Keratinocyte (primary cell): Measurements from ENCODE around the gene OSBPL1A. TPM values are rescaled to one million over a fixed set of nuclear protein-coding genes. Genes with fewer than 3 reads are reported as not detected.

Source experiments
- DNase-seq: peaks from one replicate; pipeline ENCODE4 v3.0.0-alpha.2; 2011; ENCODE audit warnings: low read depth, missing footprints, low spot score
- FAIRE-seq: peaks from 2 replicates; lab custom pipeline; 2011; peaks lifted over from hg19 to GRCh38; lab: Jason Lieb, UNC
- H2AFZ ChIP-seq: 2 replicates; pipeline ENCODE4 v1.6.0; 2012; ENCODE audit warnings: low read length, control low read depth, inconsistent platforms; ENCODE audit not compliant: control insufficient read depth
- H3K27ac ChIP-seq: 2 replicates; pipeline ENCODE4 v1.5.1; 2011; ENCODE audit warnings: low read length; ENCODE audit not compliant: control insufficient read depth, insufficient read depth
- H3K27me3 ChIP-seq: 3 replicates; pipeline ENCODE4 v1.6.0; 2011; ENCODE audit warnings: low read length; ENCODE audit not compliant: control insufficient read depth, insufficient read depth; ENCODE audit errors: extremely low read depth
- H3K36me3 ChIP-seq, 2 experiments: 2 replicates in 1 of 2; 3 replicates in 1 of 2; pipeline ENCODE4 v1.5.1; 2011; ENCODE audit warnings: low read length in 2 of 2, mild to moderate bottlenecking in 1 of 2; ENCODE audit not compliant: control insufficient read depth in 2 of 2, insufficient read depth in 2 of 2; ENCODE audit errors: extremely low read depth in 1 of 2
- H3K4me1 ChIP-seq: 3 replicates; pipeline ENCODE4 v1.5.1; 2011; ENCODE audit warnings: low read length; ENCODE audit not compliant: control insufficient read depth, insufficient read depth; ENCODE audit errors: extremely low read depth
- H3K4me2 ChIP-seq: 3 replicates; pipeline ENCODE4 v1.6.0; 2011; ENCODE audit warnings: low read depth, low read length; ENCODE audit not compliant: control insufficient read depth, insufficient read depth; ENCODE audit errors: extremely low read depth
- H3K4me3 ChIP-seq, 3 experiments: fragments of 200-600 bp in 1 of 3; sonication (generic) in 1 of 3; 2 replicates in 2 of 3; 3 replicates in 1 of 3; pipeline ENCODE4 v1.5.1; 2011 to 2016; ENCODE audit warnings: low read length in 3 of 3, mild to moderate bottlenecking in 3 of 3, control low read depth in 2 of 3, inconsistent platforms in 1 of 3, low read depth in 1 of 3, mixed read lengths in 1 of 3, mixed run types in 1 of 3, moderate library complexity in 1 of 3; ENCODE audit not compliant: control insufficient read depth in 2 of 3, insufficient read depth in 2 of 3; ENCODE audit errors: extremely low read depth in 1 of 3
- H3K79me2 ChIP-seq: 2 replicates; pipeline ENCODE4 v1.6.0; 2012; ENCODE audit warnings: low read length; ENCODE audit not compliant: control insufficient read depth, insufficient read depth
- H3K9ac ChIP-seq: 3 replicates; pipeline ENCODE4 v1.6.0; 2011; ENCODE audit warnings: low read length; ENCODE audit not compliant: control insufficient read depth, insufficient read depth; ENCODE audit errors: extremely low read depth
- H3K9me1 ChIP-seq: 3 replicates; pipeline ENCODE4 v1.6.0; 2011; ENCODE audit warnings: low read length; ENCODE audit not compliant: control insufficient read depth, insufficient read depth; ENCODE audit errors: extremely low read depth
- H3K9me3 ChIP-seq: 2 replicates; pipeline ENCODE4 v1.5.1; 2012; ENCODE audit warnings: low read depth, low read length; ENCODE audit not compliant: control insufficient read depth
- H4K20me1 ChIP-seq: 3 replicates; pipeline ENCODE4 v1.6.0; 2011; ENCODE audit warnings: low read length; ENCODE audit not compliant: control insufficient read depth, insufficient read depth; ENCODE audit errors: extremely low read depth
- CTCF ChIP-seq, 3 experiments: IDR thresholded peaks in 1 of 3; conservative IDR thresholded peaks in 1 of 3; optimal IDR thresholded peaks in 1 of 3; 2 replicates in 2 of 3; 3 replicates in 1 of 3; pipeline versions ENCODE3 to v1.5.1; 2011; ENCODE audit warnings: low read length in 3 of 3, mild to moderate bottlenecking in 3 of 3, moderate library complexity in 2 of 3, control low read depth in 1 of 3, inconsistent platforms in 1 of 3; ENCODE audit not compliant: insufficient read depth in 2 of 3; ENCODE audit errors: extremely low read depth in 1 of 3
- EZH2 ChIP-seq: IDR thresholded peaks from one replicate; pipeline ENCODE4 v1.6.1; 2012; ENCODE audit warnings: inconsistent platforms, mild to moderate bottlenecking, low read length, moderate library complexity
- dilution Hi-C: fragments of 300-500 bp; cut with MboI; formaldehyde crosslinking; loops from one replicate; pipeline ENCODE4 v1.7.0; 2020; ENCODE audit warnings: low sequenced_read_pairs; ENCODE audit not compliant: extremely low pct_ligation_motif_present
- polyA plus RNA-seq, 5 experiments: library from polyadenylated mRNA; depleted of rRNA in 3 of 5; stranded (reverse) in 3 of 5; stranded (forward) in 1 of 5; unstranded in 1 of 5; fragments of >200 nt; gene quantifications; 1 replicate in 1 of 5; 2 replicates in 3 of 5; 3 replicates in 1 of 5; pipeline versions ENCODE4 v1.2.1 to v1.2.3, GENCODE V29; 2011 to 2012; ENCODE audit warnings: missing spikeins in 2 of 5, low read depth in 1 of 5, low replicate concordance in 1 of 5

The OSBPL1A gene
- polyA plus RNA-seq, 1 donor (not counting 4 experiments of a cell fraction or from before 2014, with no cell fraction given): 17.7 TPM

- no peak overlapping the region for H3K4me3 ChIP-seq
- H3K27ac ChIP-seq: no peak overlapping the region
- no peaks in the 10 kb centered on the region for H3K79me2 ChIP-seq
- no peak overlapping the region for H3K4me2 ChIP-seq
- no peak overlapping the region for H2AFZ ChIP-seq
- TF ChIP-seq CTCF (optimal IDR thresholded peaks at IDR 0.05 in 1 of 3, IDR thresholded peaks at IDR 0.05 in 1 of 3, conservative IDR thresholded peaks at IDR 0.05 in 1 of 3; ENCODE audit: extremely low read depth in 1 of 3, insufficient read depth in 2 of 3, low read length in 3 of 3): no peak
- TF ChIP-seq EZH2: no peak
- H3K9me3 ChIP-seq: no peaks in the 10 kb centered on the region
- H3K9me1 ChIP-seq: no peaks in the 10 kb centered on the region
- H3K9ac ChIP-seq: no peak overlapping the region
- FAIRE-seq (no peak), DNase-seq (no peak)
- no peaks in the 10 kb centered on the region for H3K27me3 ChIP-seq
- dilution Hi-C loops: no loop called here
- H4K20me1 ChIP-seq: no peaks in the 10 kb centered on the region
- H3K36me3 ChIP-seq: peaks cover 0 to 3% of the 10 kb centered on the region in 2 experiments
- no peaks in the 10 kb centered on the region for H3K4me1 ChIP-seq
Observed at GRCh38 chr18:24197412-24197811, 200.2 kb downstream of the OSBPL1A start.

- Histone ChIP-seq H2AFZ (no peak overlapping the region), H3K4me1 (no peaks in the 10 kb centered on the region), H3K9me3 (no peaks in the 10 kb centered on the region), H3K79me2 (no peaks in the 10 kb centered on the region), H3K36me3 (peaks cover 0 to 3% of the 10 kb centered on the region in 2 experiments), H3K9me1 (no peaks in the 10 kb centered on the region), H3K27me3 (no peaks in the 10 kb centered on the region), H3K4me2 (no peak overlapping the region), H3K27ac (no peak overlapping the region), H3K4me3 (no peak overlapping the region), H3K9ac (no peak overlapping the region), H4K20me1 (no peaks in the 10 kb centered on the region)
- DNase-seq: no peak
- dilution Hi-C loops: no loop called here
- no peak for FAIRE-seq
- no peak for TF ChIP-seq CTCF (optimal IDR thresholded peaks at IDR 0.05 in 1 of 3, IDR thresholded peaks at IDR 0.05 in 1 of 3, conservative IDR thresholded peaks at IDR 0.05 in 1 of 3; ENCODE audit: extremely low read depth in 1 of 3, insufficient read depth in 2 of 3, low read length in 3 of 3)
Observed at GRCh38 chr18:24196764-24197163, 200.9 kb downstream of the OSBPL1A start.
